K562 (cell line): ENCODE results near the gene ALG1. TPM values are rescaled to one million over a fixed set of nuclear protein-coding genes. Genes with fewer than 3 reads are reported as not detected.

ENCODE experiments used
- CCAR2 ChIP-seq: fragments of 200-400 bp; formaldehyde crosslinking; IDR thresholded peaks from 2 replicates; pipeline ENCODE4 v1.6.1; 2017; ENCODE audit warnings: mild to moderate bottlenecking, low read depth, low read length
- CREB3L1 ChIP-seq: fragments of 450-650 bp; IDR thresholded peaks from 2 replicates; pipeline ENCODE4 v1.6.1; 2014; ENCODE audit warnings: low read depth, mild to moderate bottlenecking, moderate library complexity, borderline replicate concordance
- CTBP1 ChIP-seq: fragments of 450-650 bp; IDR thresholded peaks from 2 replicates; pipeline ENCODE4 v1.6.1; 2016; ENCODE audit warnings: borderline replicate concordance
- FOS ChIP-seq: IDR thresholded peaks from 3 replicates; pipeline ENCODE4 v1.6.1; 2011; ENCODE audit not compliant: insufficient read length; ENCODE audit errors: extremely low read depth
- FOXK1 ChIP-seq: sonication (generic); formaldehyde crosslinking; IDR thresholded peaks from 2 replicates; pipeline ENCODE4 v1.8.0; 2022; ENCODE audit warnings: missing genetic modification reagents, mild to moderate bottlenecking, borderline replicate concordance
- FOXP4 ChIP-seq: sonication (generic); formaldehyde crosslinking; IDR thresholded peaks from 2 replicates; pipeline ENCODE4 v1.8.0; 2022; ENCODE audit warnings: mild to moderate bottlenecking, missing genetic modification reagents, borderline replicate concordance
- HDAC8 ChIP-seq: fragments of 450-650 bp; IDR thresholded peaks from 2 replicates; pipeline ENCODE4 v1.6.1; 2016; ENCODE audit warnings: mild to moderate bottlenecking, missing genetic modification characterization, moderate library complexity, missing compliant biosample characterization
- MED1 ChIP-seq: sonication (generic); formaldehyde crosslinking; IDR thresholded peaks from 2 replicates; pipeline ENCODE4 v1.8.1; 2023; ENCODE audit warnings: missing genetic modification reagents, borderline replicate concordance
- POLR3A ChIP-seq: IDR thresholded peaks from 2 replicates; pipeline ENCODE4 v1.6.1; 2011; ENCODE audit warnings: borderline replicate concordance, mild to moderate bottlenecking, moderate library complexity; ENCODE audit not compliant: insufficient read length, insufficient read depth; ENCODE audit errors: extremely low read depth
- SRF ChIP-seq, 2 experiments: fragments of 250-450, 450-650 bp in 1 of 2; sonication (Bioruptor Pico) in 1 of 2; sonication (generic) in 1 of 2; formaldehyde crosslinking; IDR thresholded peaks; 2 replicates each; pipeline versions ENCODE4 v1.5.0 to v1.5.1; 2020 to 2022; ENCODE audit warnings: mild to moderate bottlenecking in 1 of 2, missing genetic modification reagents in 1 of 2
- TFAM ChIP-seq: fragments of 250-450 bp; sonication (Bioruptor Pico); conservative IDR thresholded peaks from 2 replicates; pipeline ENCODE4 v1.5.0; 2021; ENCODE audit warnings: mild to moderate bottlenecking, moderate library complexity
- ZNF395 ChIP-seq: fragments of 200-800 bp; sonication (Bioruptor generic); IDR thresholded peaks from 2 replicates; pipeline ENCODE4 v1.6.1; 2017; ENCODE audit warnings: missing genetic modification characterization, missing compliant biosample characterization
- polyA plus RNA-seq, 8 experiments: library from polyadenylated mRNA; depleted of rRNA in 4 of 8; stranded (reverse) in 5 of 8; unstranded in 3 of 8; fragments of >200 nt; fragmentation: Nextera tagmentation in 2 of 8; fragmentation: Illumina TruSeq in 1 of 8; extraction: Ambion mirVana in 2 of 8; extraction: Trizol in 1 of 8; gene quantifications; 2 replicates each; pipeline versions ENCODE4 v1.2.1 to v1.2.3, GENCODE V29; 2011 to 2014; ENCODE audit warnings: inconsistent platforms in 1 of 8, missing spikeins in 1 of 8
- total RNA-seq, 7 experiments: library from RNA; depleted of rRNA in 6 of 7; stranded (reverse); fragments of >200 nt in 6 of 7; fragmentation: Illumina TruSeq in 2 of 7; extraction: Trizol in 2 of 7; gene quantifications; 2 replicates each; pipeline versions ENCODE4 v1.2.1 to v1.2.3, GENCODE V29; 2011 to 2021; ENCODE audit warnings: low replicate concordance in 1 of 7
- TF ChIP-seq, protein P1 (sequence below): fragments of 250-450 bp; sonication (Bioruptor Pico); IDR thresholded peaks from 2 replicates; pipeline ENCODE4 v1.5.0; 2020; ENCODE audit warnings: mild to moderate bottlenecking
- TF ChIP-seq, protein P2 (sequence below): sonication (generic); formaldehyde crosslinking; IDR thresholded peaks from 2 replicates; pipeline ENCODE4 v1.9.0; 2022; ENCODE audit warnings: mild to moderate bottlenecking, missing genetic modification reagents
- TF ChIP-seq, protein P3 (sequence below): fragments of 250-450 bp; sonication (Bioruptor Pico); IDR thresholded peaks from 2 replicates; pipeline ENCODE4 v1.9.0; 2021; ENCODE audit warnings: mild to moderate bottlenecking, inconsistent platforms

Gene ALG1
- total and polyA plus RNA-seq, 9 of the 15 experiments (the other 6 are each of a cell fraction or from before 2014, with no cell fraction given), result 1.1 to 26.4 (median 18.3) TPM

- TF ChIP-seq CREB3L1 (no peak), FOXK1 (CRISPR knock-in tag) (no peak), FOXP4 (CRISPR knock-in tag) (no peak), CCAR2 (no peak), POLR3A (no peak), MED1 (no peak), TFAM (no peak), SRF (CRISPR knock-in tag; IDR thresholded peaks at IDR 0.05) (0 out of 4 replicates have a peak, but pooled peaks of 1 of the 2 experiments have one; percentile 43), CTBP1 (peak; percentile 66; the same call in 1 of the 2 replicates), ZNF395 (peak; percentile 87), HDAC8 (no peak), FOS (peak; percentile 63)
- TF ChIP-seq, protein P1, sequence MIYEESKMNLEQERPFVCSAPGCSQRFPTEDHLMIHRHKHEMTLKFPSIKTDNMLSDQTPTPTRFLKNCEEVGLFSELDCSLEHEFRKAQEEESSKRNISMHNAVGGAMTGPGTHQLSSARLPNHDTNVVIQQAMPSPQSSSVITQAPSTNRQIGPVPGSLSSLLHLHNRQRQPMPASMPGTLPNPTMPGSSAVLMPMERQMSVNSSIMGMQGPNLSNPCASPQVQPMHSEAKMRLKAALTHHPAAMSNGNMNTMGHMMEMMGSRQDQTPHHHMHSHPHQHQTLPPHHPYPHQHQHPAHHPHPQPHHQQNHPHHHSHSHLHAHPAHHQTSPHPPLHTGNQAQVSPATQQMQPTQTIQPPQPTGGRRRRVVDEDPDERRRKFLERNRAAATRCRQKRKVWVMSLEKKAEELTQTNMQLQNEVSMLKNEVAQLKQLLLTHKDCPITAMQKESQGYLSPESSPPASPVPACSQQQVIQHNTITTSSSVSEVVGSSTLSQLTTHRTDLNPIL (CRISPR knock-in tag), result no peak
- TF ChIP-seq, protein P2, sequence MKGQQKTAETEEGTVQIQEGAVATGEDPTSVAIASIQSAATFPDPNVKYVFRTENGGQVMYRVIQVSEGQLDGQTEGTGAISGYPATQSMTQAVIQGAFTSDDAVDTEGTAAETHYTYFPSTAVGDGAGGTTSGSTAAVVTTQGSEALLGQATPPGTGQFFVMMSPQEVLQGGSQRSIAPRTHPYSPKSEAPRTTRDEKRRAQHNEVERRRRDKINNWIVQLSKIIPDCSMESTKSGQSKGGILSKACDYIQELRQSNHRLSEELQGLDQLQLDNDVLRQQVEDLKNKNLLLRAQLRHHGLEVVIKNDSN, result peak; percentile 100
- TF ChIP-seq, protein P3, sequence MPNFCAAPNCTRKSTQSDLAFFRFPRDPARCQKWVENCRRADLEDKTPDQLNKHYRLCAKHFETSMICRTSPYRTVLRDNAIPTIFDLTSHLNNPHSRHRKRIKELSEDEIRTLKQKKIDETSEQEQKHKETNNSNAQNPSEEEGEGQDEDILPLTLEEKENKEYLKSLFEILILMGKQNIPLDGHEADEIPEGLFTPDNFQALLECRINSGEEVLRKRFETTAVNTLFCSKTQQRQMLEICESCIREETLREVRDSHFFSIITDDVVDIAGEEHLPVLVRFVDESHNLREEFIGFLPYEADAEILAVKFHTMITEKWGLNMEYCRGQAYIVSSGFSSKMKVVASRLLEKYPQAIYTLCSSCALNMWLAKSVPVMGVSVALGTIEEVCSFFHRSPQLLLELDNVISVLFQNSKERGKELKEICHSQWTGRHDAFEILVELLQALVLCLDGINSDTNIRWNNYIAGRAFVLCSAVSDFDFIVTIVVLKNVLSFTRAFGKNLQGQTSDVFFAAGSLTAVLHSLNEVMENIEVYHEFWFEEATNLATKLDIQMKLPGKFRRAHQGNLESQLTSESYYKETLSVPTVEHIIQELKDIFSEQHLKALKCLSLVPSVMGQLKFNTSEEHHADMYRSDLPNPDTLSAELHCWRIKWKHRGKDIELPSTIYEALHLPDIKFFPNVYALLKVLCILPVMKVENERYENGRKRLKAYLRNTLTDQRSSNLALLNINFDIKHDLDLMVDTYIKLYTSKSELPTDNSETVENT (CRISPR knock-in tag), result peak; percentile 16; the same call in 1 of the 2 replicates
These were observed 38.1 kb upstream of the ALG1 start, which contains the start of gene NAGPA (continued) for GRCh38 chr16:5033256-5034166.
